Measurements from ENCODE around the gene PLA2G2E. TPM values are rescaled to one million over a fixed set of nuclear protein-coding genes. Genes with fewer than 3 reads are reported as not detected.

Gene PLA2G2E
- total RNA-seq, 1 donor from 2014 or later = not detected

DNA sequence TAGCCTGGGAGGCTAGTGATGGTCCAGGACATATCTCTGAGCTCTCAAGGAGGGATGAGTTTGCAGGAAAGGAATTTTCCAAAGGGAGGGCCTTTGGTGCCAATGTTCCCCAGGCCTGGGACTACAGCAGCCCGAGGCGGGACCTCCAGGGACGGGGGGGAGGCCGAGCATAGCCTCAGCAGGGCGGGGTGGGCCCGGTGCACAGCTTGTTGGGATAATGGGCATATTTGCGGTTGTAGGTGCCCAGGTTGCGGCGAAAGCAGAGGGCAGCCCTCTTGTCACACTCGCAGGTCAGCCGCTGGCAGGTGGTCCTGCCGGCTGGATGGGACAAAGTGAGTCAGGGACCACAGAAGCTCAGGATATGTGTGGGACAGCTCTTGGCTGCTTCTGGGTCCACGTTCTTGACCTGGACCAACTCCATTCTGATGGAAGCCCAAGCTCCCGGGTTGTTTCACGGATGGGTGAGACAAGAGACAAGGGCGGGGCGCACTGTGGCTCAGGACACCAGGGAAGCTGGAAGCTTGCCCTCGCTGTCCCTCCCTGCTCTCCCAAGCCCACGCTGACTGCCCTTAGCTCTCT lies 3.2 kb downstream of the PLA2G2E start:
- Histone ChIP-seq H3K4me3 (no peak overlapping the region), H3K9me3 (no peaks in the 10 kb centered on the region), H3K27ac (no peak overlapping the region), H3K36me3 (no peaks in the 10 kb centered on the region), H3K4me1 (no peaks in the 10 kb centered on the region), H3K27me3 (no peaks in the 10 kb centered on the region)
- TF ChIP-seq POLR2AphosphoS5 (IDR thresholded peaks at IDR 0.05; ENCODE audit: insufficient read depth in 1 of 2, low read depth in 1 of 2) (no peak), POLR2A (IDR thresholded peaks at IDR 0.05) (no peak), CTCF (IDR thresholded peaks at IDR 0.05) (no peak)
- intact Hi-C loops (cut with DNase I) = no loop called here
- no peak for DNase-seq (ENCODE audit: extremely low spot score in 2 of 2)

GRCh38 chr1:19918057-19918456 lies 5.4 kb downstream of the PLA2G2E start:
- no peaks in the 10 kb centered on the region for H3K4me1 ChIP-seq
- no peak for TF ChIP-seq POLR2A (IDR thresholded peaks at IDR 0.05)
- no peak for TF ChIP-seq POLR2AphosphoS5 (IDR thresholded peaks at IDR 0.05; ENCODE audit: insufficient read depth in 1 of 2, low read depth in 1 of 2)
- TF ChIP-seq CTCF (IDR thresholded peaks at IDR 0.05) = peak; percentile 77 to 93 (median 86)
- DNase-seq (ENCODE audit: extremely low spot score in 2 of 2) = no peak
- no peaks in the 10 kb centered on the region for H3K36me3 ChIP-seq
- no peaks in the 10 kb centered on the region for H3K9me3 ChIP-seq
- H3K27ac ChIP-seq = no peak overlapping the region
- intact Hi-C loops (cut with DNase I) = loop anchor here (2.0 to 5.0 kb wide), 2 partner anchors 235 to 574 kb away; no protein-coding TSS in a partner anchor
- H3K4me3 ChIP-seq = no peak overlapping the region
- no peaks in the 10 kb centered on the region for H3K27me3 ChIP-seq

DNA sequence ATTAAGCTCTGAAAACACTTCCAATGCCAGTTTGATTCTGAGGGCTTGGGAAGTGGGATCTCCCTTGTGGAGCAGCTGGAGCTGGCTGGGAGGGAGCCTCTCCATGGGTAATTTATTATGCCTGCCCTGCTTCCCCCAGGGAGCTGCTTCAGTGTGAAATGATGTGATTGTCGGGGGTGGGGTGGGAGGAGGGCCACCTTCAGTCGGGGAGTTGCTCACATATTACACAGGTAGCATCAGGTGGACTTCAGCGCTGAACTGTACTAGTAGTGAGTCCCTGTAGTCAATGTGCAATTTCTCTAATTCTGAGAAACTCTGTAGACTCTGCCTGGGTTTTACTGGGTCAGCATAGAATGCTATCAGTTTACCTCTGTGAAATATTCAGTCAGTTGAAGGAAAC lies 12.8 kb downstream of the PLA2G2E start:
- no peak for DNase-seq (ENCODE audit: extremely low spot score in 2 of 2)
- intact Hi-C loops (cut with DNase I) = no loop called here
- H3K27me3 ChIP-seq = no peaks in the 10 kb centered on the region
- H3K36me3 ChIP-seq = peaks cover 0 to 55% of the 10 kb centered on the region in 2 donors
- H3K4me1 ChIP-seq = no peaks in the 10 kb centered on the region
- no peak for TF ChIP-seq CTCF (IDR thresholded peaks at IDR 0.05)
- no peak for TF ChIP-seq POLR2A (IDR thresholded peaks at IDR 0.05)
- TF ChIP-seq POLR2AphosphoS5 (IDR thresholded peaks at IDR 0.05; ENCODE audit: insufficient read depth in 1 of 2, low read depth in 1 of 2) = no peak
- no peaks in the 10 kb centered on the region for H3K9me3 ChIP-seq
- no peak overlapping the region for H3K27ac ChIP-seq
- no peak overlapping the region for H3K4me3 ChIP-seq

- Histone ChIP-seq H3K9me3 (no peaks in the 10 kb centered on the region), H3K36me3 (peaks cover 0 to 62% of the 10 kb centered on the region in 2 donors), H3K4me3 (no peak overlapping the region), H3K27ac (no peak overlapping the region), H3K4me1 (no peaks in the 10 kb centered on the region), H3K27me3 (no peaks in the 10 kb centered on the region)
- DNase-seq (ENCODE audit: extremely low spot score in 2 of 2) = no peak
- intact Hi-C loops (cut with DNase I) = no loop called here
- no peak for TF ChIP-seq CTCF (IDR thresholded peaks at IDR 0.05)
- no peak for TF ChIP-seq POLR2AphosphoS5 (IDR thresholded peaks at IDR 0.05; ENCODE audit: insufficient read depth in 1 of 2, low read depth in 1 of 2)
- TF ChIP-seq POLR2A (IDR thresholded peaks at IDR 0.05) = no peak
Measured at GRCh38 chr1:19909971-19910370, 13.4 kb downstream of the PLA2G2E start.

DNA sequence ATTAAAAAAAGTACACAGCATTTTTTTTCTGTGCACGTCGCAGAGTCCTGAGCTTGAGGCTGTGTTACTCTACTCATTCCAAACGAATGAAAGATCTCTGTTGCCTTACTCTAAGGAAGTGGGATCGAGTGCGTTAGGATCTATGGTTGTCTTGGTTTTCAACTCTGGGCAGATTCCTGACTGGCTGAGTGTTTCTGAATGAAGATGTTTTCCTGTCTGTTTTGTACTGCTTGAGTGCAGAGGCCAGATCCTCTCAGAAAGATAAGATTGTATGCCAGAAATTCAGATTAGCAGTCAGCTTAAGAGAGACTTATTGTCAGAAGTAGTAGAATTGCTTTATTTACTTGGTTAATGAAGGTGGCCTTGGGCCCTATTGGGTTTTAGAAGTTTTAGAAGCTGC lies 14.0 kb downstream of the PLA2G2E start:
- Histone ChIP-seq H3K4me1 (no peaks in the 10 kb centered on the region), H3K27me3 (no peaks in the 10 kb centered on the region), H3K4me3 (no peak overlapping the region), H3K9me3 (no peaks in the 10 kb centered on the region), H3K36me3 (peaks cover 0 to 67% of the 10 kb centered on the region in 2 donors), H3K27ac (no peak overlapping the region)
- intact Hi-C loops (cut with DNase I) = no loop called here
- no peak for TF ChIP-seq POLR2A (IDR thresholded peaks at IDR 0.05)
- TF ChIP-seq CTCF (IDR thresholded peaks at IDR 0.05) = no peak
- no peak for TF ChIP-seq POLR2AphosphoS5 (IDR thresholded peaks at IDR 0.05; ENCODE audit: insufficient read depth in 1 of 2, low read depth in 1 of 2)
- no peak for DNase-seq (ENCODE audit: extremely low spot score in 2 of 2)
